Fibroblast of peridontal ligament (primary cell): ENCODE data around the gene DCAF5.

Experiments
- DNase-seq: peaks from one replicate; pipeline ENCODE4 v3.0.0-alpha.2; 2010; ENCODE audit errors: extremely low read depth

Gene DCAF5

DNA sequence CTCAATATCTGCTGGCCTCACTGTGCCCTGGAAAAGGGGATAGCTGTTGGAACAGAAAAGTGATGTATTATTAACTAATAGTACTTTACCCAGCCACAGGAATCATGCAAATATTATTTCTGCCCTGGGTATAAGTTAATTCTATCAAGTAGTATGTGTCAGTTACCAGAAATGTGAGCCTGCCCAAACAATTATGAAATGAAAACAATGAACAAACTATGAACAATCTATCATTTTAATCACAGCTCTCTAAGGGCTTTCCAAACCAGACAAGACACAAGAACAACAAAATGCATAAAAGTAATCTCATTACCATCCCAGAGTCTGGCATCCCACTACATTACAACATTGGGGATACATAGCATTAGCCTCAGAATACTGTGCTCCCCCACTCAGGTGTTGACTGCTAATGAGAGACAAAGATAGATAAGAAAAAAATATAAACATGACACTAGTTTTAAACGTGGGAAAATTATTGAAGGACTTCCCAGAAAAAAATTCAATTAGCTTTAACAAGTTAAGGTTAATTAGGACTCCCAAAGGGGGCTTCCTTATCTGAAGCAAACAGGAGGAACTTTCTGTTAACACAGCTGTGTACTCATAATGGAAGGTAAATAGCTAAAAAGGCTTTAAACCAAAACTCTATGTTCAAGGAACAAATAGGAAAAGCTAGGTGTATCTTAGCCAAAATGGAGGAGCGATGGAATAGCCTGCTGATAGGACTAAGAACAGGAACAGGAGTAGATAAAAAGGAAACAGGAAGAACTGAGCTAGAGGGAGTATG lies 3.3 kb downstream of the DCAF5 start:
- DNase-seq = no peak

DNA sequence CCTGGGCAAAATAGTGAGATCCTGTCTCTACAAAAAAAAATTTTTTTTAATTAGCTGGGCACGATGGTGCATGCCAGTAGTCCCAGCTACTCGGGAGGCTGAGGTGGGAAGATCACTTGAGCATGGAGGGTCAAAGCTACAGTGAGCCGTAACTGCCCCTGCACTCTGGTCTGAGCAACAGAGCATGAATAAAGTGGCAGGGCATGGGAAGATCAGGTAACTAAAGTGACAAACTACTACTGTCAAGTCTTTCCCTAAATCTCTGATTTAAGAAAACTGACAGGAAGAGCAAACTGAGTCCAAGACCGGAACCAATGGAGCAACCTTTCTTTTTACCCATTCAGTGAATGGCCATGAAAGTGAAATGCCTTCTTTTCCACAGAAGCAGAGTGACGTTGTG lies 10.8 kb downstream of the DCAF5 start:
- no peak for DNase-seq

DNA sequence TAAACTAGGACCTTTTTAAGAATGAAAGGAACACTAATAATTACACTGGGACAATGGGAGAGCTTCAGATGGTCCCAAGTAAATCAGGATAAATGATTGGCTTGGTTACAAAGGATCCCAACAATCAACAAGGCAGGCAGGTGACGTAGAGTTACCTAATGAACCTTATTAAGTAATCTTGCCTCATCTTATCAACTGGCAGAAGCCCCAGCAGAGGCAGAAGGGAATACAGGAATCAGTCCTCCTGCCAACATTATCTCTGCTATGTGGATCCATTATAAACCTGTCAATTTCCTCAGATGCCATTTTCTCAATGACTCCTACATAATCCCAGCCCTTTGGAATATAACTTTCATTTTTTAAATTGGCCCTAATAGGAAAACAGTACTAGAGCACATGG lies 11.4 kb downstream of the DCAF5 start:
- DNase-seq = no peak

DNA sequence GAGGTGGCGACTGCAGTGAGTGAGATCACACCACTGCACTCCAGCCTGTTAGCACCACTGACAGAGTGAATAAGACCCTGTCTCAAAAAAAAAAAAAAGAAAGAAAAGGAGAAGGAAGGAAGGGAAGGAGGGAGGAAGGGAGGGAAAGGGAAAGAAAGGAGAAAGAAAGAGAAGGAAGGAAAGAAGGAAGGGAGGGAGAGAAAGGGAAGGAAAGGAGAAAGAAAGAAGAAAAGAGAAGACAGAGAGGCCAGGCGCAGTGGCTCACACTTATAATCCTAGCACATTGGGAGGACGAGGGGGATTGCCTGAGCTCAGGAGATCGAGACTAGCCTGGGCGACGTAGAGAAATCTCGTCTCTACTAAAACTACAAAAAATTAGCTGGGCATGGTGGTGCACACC lies 13.2 kb downstream of the DCAF5 start:
- no peak for DNase-seq

DNA sequence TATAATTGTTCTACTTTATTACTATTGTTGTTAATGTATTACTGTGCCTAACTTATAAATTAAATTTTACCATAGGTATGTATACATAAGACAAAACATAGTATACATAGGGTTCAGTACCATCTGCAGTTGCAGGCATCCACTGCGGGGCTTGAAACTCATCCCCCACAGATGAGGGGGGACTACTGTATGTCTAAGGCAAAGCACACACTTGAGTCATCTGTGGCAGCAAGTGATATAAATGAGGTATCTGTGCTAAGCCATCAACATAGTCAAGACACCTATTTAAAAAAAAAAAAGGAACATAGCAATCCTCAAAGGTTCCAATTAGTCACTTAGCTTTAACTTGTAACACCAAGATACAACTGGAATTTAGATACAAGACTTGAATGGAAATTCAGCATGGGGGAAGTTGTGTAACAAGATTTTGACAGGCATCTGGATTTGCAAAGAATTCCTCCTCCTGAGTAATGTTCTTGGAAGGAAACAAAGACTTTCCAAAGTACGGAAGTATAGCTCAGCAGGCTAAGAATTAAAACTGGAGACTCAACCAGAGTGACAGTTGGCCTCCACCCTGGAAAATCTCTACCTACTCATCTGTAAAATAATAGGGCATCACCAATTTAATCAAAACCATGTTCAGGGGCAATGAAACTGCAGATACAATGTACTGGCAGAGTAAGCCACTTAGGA lies 14.9 kb downstream of the DCAF5 start:
- DNase-seq = peak; percentile 79

DNA sequence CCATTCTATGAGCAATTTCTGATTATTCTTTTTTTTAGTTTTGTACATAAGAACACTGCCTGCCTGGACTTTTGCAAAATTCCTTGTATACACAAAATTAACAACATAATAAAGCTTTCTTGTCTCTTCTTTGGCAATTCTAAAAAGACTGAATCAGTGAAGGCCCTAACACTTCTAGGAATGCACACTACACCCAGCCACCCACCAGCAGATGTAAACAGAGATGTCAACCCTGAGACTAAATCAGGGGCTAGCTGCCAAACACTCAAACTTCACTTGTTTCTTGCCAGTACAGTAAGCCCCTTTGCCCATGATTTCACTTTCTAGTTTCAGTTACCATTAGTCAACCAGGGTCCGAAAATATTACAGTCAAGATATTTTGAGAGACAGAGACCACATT lies 15.5 kb downstream of the DCAF5 start:
- DNase-seq = peak; percentile 21

DNA sequence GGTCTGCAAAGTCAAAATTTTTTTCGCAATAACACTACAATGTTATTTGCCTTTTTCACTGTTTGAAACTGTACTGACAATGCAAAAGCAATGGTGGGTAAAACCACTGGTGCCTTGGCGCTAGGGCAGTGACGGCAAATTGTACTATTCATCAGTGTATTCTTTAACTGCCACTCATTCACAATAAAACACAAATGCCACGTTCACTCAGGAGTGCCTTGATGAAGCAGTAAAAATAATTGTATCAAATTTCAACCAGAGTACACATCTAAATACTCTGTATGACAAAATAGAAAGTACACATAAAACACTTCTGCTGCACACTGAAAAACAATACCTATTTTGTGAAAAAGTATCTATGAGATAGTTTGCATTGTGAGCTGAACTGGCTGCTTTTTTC lies 17.8 kb downstream of the DCAF5 start:
- DNase-seq = no peak

DNA sequence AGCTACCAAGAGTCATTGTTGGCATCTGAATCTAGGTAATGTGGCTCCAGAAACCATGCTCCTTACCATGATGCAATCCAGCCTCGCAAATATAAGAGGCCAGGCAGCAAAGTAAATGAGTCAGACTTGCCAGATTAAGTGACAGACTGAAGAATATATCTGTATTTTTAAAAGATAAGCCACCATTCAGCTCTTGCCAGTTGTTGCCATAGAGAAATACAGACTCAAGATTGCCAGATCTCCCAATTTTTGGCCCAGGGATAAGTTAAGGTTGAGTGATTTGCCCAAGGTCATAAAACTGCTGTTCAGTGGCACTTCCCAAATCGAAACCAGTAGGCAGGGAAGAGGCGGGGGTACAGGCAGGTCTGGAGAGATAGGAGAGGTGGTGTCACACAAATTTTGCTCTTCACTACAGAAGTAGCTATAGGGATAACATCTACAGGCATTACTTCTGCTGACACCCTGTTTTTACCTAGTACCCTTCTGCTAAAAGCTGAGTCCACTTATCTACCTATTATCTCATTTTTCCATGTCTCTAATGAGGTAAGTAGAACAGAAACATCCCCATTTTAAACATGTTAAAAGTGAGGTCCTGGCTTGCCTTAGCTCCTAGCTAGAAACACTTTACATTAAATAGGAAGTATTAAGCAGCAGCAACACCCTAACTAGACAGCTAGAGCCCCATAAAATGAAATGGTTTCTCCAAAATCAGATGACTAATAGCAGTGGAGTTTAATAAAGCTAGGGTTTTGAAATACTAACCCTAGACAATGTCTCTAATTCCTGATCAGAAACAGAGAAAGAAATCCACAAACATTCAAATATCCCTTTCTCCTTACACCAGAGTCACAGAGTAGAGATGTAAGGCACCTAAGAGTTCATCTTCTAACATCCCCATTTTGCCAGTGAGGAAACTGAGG lies 19.5 kb downstream of the DCAF5 start:
- DNase-seq = peak; percentile 78

DNA sequence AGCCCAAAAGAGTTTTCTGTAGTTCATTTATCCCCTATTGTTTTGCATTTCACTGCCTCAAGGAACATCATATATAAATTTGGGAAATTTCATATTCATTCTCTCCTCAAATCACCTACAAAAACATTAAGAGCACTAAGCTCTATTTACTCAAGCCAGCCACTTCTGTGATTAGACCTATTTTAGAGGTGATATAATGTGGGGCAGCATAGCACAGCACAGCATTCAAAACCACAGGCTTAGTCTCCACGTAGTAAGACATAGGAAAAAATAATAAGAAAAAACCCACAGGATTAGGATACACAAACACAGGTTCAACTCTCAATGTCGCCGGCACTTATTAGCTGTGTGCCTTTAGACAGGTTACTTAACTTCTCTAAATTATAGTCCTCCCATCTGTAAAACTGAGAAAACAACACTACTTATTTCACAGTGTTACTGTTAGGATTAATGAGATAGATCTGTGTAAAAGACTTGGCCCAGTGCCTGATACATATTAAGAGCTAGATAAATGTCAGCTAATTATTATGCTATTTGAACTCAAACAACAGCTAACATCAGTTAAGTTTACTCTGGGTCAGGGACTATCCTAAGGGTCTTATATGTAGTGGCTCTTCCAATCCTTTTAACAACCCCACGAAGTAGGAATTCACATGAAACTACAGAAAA lies 20.3 kb downstream of the DCAF5 start:
- DNase-seq = no peak

DNA sequence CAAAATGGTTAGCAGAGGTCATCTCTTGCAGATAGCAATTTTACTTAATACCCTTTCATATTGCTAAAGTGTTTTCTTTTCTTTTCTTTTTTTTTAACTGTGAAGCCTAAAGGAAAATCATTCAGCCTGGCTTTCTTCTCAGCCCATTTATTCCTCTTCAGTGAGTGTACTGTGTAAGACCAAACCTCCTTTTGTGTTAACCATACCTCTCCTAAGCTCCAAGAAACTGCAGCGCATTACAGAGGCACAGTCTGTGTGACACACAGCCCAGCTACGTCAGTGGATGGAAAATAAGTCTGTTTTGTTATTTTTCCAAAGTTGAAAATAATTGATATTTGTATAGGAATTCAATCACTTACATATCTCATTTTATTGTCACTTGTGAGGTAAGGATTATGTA lies 21.7 kb downstream of the DCAF5 start:
- no peak for DNase-seq

DNA sequence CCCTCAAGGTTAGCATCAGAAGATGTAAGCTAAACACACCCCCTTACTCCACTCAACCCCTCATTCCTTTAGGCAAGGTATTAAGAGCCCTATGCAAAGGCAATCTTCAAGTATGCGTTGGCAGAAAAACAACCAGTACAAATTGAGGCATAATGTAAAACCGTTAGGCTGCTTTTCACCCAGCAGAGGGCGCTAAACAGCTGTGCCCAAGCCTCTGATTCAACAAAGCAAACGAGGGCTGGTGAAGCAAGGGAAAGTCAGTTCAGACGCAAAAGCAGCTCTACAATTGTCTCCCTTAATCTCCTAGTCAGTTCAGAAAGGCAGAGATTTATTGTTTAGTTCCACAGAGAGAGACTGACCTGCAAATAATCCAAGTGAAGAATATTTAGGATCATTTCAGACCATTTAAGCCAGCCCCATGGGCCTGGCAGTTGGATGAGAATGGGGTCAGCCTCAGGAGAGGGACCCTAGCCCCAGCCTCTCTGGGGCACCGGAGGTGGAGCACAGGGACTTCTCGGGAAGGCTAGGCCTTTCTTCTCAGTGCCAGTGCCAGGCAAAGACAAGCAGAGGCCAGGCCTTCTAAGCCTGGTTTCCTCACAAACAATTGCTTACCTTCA lies 23.5 kb downstream of the DCAF5 start:
- DNase-seq = peak; percentile 94

DNA sequence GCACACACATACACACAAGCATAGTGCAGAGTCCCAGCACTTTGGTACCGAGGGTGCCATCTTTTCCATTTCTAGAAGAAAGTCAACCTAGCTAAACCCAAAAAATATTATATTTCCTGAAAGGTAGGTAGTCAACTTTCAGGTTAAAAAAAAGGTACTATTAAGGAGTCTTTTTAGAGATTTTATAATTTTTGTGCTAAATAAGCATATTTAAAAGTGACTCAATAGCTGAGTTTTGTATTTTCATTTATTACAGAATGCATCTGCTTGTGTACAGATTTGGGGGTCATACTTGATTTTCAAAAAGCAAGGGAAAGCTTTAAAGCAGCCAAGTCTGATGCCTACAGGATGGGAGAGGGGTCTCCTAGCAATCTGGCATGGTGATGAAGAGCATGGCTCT lies 34.6 kb downstream of the DCAF5 start:
- no peak for DNase-seq

DNA sequence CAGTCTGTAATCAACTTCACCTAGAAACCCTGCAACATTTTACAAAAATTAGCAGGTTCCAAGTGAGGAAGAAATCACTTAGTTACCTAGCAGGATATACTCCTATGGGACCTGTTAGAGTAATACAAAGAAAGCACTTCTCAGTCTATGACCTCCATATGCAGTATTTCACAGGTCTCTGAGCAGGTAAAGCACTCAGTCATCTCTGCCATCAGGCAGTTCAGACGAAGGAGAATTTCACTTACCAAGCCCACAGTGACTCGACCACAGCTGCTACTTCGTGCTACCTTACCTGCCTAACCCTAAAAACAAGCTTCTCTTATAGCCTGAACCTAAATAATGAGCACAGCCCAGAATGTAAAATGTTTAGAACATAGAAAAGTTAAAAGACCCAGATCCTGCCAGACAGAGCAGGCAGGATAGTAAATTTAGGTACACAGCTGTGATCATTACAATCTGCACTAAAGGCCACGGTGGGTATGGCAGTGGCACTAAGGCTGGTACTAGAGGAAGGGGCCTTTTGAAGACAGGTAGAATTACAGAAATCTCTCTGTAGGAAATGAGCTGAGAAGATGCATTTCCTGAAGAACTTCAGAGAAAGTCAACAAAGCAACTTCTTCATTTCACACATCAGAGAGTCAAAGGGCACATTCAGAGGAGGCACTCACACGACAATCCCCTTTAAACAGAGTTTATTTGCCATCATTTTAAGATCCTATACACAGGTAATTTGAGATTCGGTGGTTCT lies 35.7 kb downstream of the DCAF5 start:
- DNase-seq = no peak

DNA sequence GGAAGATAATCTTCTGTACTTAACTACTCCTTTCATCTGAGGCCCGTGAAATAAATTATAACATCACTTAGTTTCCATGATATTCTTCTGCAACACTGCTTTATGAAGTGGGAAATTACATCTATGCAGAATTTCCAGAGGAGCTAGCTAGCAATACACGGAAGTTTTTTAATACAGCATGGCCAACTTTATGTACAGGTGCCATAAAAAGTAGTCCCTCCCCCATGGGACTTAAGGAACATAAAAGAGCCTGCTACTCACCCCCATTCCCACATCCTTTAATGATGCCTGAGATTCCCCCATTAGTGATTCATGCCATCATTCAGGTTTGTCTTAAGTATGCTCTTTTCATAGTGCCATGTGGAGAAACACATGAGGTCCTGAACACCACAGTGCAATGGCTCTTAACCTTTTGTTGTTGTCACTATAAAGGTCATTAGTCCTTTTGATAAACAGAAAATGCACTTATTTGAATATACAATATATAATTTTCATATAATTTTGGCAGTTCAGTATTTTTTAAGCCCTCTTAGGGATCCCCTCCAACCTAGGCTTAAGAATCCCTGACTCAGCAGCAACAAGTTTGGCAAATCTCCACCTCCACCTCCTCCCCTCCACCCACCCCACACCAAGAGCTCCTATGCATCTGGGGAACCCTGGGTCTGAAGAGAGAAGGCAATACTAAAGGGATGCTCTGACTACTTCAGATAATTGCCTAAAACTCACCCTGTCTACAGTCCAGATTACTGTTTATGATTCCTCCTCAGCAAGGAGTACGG lies 37.3 kb downstream of the DCAF5 start:
- no peak for DNase-seq

DNA sequence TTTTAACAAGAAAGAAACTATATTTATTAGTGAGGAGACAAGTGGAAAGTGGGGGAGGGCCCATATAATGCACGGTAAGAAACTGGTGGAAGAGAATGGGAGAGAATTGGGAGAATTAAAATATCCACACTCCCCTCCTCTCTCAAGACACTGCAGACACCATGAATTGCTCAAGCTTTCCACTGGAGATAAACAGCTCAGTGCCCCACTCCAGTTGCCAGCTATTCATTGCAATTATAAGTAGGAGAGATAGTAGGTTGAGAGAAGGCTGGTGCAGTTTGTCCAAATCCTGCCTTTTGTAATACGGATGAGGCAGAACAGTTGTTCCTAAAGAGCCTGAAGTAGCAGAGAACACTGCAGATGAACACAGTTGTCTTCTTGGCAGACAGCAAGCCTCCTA lies 38.2 kb downstream of the DCAF5 start:
- no peak for DNase-seq

DNA sequence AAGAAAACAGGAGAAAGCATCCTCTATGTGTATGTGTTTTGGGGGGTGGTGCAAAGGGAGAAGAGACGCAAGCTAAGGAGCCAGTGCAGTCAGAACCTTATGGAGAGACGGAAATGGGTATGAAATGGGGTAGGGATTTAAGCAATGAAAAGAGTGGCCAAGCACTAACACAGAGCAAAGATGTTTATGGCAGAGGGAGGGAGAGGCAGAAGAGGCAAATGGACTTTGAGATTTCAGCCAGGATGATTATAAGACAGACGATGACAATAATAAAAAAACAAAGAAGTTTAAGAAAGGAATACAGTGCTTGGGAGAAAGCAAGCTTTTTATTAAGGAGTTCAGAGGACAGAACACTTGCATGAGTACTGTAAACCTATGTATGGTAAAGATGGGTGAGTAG lies 44.6 kb downstream of the DCAF5 start:
- DNase-seq = no peak

DNA sequence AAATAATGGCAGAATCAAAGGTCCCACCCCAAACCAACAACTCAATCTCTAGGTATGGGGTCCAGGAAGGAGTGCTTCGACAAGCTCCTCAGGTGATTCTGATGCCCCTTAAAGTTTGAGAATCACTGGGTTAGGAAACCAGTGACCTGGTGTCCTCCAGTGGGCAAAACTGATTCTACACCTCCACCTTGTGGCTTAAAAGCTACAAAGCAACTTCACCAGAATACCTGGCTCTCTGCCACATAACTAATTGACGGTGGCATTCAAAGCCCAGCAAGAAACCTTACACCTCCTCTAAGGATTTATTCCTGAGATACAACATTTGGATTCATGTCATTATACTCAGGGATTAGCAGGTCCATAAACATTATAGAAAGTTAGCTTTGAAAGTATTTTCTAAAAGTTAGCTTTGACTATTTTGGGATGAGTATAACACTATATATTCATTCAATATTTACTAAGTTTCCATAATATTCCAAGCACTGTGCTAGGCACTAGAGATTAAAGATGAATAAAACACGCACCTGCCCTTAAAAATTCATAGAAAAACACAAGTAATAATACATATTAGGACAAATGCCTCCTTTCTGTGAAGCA lies 45.4 kb downstream of the DCAF5 start:
- DNase-seq = peak; percentile 79

DNA sequence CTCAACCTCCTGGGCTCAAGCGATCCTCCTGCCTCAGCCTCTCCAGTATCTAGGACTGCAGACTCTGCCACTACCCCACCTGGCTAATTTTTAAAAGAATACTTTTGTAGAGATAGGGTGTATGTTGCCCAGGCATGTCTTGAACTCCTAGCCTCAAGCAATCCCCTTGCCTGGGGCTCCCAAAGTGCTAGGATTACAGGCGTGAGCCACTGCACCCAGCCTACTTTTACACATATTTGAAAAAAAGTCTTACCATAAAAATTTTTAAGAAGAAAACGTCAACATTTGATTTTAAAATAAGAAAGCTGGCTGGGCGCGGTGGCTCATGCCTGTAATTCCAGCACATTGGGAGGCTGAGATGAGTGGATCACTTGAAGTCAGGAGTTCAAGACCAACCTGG lies 46.5 kb downstream of the DCAF5 start:
- DNase-seq = no peak

DNA sequence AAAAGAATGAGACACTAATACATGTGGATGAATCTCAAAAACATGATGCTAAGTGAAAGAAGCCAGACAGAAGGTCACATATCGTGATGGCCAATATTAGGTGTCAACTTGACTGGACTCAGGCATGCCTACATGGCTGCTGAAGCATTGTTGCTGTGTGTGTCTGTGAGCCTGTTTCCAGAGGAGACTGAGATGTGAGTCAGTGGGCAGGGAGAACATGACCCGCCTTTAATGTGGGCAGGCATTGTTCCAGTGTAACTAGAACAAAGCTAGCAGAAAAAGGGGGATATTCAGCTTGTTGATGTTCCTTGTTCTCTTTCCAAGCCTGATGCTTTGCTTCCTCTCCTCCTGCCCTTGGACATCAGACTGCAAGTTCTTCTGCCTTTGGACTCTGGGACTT lies 47.6 kb downstream of the DCAF5 start:
- DNase-seq = peak; percentile 72
